Measurements from ENCODE around the gene OTOA.

- TF ChIP-seq, protein P1, sequence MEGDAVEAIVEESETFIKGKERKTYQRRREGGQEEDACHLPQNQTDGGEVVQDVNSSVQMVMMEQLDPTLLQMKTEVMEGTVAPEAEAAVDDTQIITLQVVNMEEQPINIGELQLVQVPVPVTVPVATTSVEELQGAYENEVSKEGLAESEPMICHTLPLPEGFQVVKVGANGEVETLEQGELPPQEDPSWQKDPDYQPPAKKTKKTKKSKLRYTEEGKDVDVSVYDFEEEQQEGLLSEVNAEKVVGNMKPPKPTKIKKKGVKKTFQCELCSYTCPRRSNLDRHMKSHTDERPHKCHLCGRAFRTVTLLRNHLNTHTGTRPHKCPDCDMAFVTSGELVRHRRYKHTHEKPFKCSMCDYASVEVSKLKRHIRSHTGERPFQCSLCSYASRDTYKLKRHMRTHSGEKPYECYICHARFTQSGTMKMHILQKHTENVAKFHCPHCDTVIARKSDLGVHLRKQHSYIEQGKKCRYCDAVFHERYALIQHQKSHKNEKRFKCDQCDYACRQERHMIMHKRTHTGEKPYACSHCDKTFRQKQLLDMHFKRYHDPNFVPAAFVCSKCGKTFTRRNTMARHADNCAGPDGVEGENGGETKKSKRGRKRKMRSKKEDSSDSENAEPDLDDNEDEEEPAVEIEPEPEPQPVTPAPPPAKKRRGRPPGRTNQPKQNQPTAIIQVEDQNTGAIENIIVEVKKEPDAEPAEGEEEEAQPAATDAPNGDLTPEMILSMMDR (IDR thresholded peaks at IDR 0.05), result no peak
- no peak for TF ChIP-seq EP300 (IDR thresholded peaks at IDR 0.05)
- TF ChIP-seq POLR2A (IDR thresholded peaks at IDR 0.05; ENCODE audit: low read depth), result no peak
Measured at GRCh38 chr16:21625026-21625425, 38.7 kb upstream of the OTOA start.
